Left hindlimb (tissue), 1 donor: ENCODE data around the gene PIGZ.

Source experiments
- DNase-seq: peaks from one replicate; pipeline ENCODE4 v3.0.0-alpha.2; 2018

PIGZ gene

GRCh38 chr3:196976941-196977340 lies 8.3 kb upstream of the PIGZ start:
- DNase-seq: no peak

DNA sequence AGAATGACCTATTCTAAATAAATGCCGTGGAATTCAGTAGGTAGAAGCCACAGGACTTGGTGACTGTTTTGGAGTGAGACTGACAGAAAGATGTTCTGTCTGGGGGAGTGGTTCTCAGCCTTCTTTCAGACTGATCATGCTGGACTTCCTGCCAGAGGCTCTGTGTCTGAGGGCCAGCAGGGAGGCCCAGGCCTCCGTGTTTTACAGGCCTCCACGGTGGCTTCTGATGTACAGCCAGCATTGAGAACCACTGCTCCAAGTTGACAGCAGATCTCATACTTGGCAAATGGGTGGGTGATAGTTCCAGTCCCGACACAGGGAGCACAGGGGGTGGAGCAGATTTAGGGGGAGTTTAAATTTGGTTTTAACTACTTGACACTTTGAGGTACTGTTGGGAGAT lies 6.7 kb upstream of the PIGZ start:
- DNase-seq: no peak

DNA sequence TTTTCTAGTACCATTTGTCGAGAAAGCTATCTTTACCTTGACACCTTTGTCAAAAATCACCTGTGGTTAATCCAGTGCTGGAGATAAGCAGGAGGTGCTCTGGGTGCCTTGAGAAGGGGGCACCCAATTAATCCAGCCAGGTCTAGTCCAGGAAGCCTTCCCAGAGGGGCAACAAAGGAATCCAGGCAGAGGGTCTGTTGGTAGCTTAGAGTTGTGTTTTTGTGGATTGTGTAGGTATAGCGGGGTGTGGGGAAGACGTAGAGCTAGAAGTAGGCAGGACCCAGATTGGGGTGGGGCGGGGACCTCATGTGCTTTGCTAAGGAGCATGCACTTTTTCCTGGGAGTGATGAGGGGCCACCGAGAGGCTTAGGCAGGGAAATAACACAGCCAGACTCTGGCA lies 6.0 kb upstream of the PIGZ start:
- DNase-seq: no peak

- DNase-seq: no peak
Measured at GRCh38 chr3:196971094-196971698, 2.6 kb upstream of the PIGZ start.

DNA sequence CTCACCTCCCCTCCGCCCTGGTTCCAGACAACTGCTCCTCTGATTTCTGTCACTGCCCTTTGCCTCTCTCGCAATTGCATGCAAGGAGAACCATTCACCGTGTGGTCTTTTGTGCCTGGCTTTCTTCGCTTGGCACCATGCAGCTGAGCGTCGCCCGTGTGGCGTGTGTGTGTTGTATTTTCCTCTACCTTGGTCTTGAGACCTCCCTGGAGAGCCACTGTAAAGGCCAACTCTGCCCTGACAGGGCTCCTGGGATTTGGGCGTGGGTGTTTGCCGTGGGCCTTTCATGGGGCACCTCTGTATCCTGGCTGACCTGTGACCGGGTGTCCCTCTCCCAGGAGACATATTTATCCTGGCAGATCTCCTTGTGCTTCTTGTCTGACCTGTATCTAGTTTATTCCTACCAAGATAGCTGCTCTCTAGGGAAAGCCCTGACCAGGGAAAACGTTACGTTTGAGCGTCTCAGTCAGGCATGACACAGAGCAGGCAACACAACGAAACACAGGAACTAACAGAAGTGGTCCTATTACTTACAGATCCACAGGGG lies 2.0 kb upstream of the PIGZ start:
- no peak for DNase-seq

- DNase-seq: peak; percentile 64
Measured at GRCh38 chr3:196969660-196970546, 1.3 kb upstream of the PIGZ start.

DNA sequence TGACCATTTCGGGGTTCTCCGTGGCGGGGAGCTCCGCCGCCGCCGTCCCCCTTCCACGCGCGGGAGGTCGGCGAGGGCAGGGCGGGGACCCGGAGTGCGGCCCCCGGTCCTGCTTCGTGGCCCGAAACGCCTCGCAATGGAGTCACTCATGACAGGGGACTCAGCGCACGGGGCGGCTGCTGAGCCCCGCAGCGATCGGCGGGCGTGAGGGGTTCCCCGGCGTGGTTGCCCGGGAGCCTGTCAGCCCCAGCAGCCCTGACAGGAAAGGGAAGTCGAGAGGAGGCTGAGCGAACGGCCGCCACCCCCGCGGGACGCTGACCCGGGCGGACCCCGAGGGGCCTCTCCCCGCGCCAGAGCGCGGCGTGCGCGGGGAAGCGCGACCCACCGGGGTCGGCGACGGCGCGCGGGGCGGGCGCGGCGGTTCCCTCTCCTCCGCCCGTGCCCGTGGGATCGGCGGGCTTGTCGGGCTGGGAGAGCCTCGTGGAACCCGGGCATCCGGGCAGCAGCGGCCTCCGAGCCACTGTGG lies 564 bp upstream of the PIGZ start:
- DNase-seq: no peak

DNA sequence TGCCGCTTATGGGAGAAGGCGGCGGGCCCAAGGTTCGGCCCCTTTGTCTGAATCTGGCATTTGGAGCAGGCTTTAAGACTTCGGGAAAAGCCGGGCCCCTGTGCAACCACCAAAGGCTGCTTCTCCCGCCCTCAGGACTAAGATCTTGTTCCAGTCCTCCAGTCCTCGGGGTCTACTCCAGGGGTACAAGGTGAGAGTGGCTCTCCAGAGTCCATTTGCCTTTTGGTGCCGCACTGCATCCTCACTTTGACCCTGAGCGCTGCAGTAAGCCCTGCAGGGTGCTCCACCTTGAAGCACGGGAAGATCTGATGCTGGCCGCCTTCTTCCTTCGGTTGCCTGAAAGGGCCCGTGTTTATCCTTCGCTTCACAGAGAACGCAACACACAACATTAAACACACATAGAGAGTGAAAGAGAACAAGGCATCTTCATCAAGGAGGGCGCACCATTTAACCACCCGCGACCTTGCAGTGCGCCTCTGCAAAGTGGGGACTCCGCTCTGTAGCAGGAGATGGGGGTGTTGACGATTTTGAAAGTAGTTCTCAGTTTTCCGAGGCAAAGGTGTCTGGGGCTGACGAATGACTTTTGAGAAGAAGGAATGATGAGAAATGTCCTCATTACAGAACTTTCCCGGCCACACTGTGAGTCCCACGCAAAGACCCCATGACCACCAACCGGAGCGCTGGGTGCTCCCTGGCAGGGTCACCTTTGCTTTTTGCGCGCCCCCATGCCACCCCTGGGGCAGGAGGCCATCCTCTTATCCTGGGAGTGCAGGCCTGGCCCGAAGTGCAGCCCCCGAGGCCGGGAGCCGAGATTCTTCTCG lies 1.0 kb downstream of the PIGZ start:
- no peak for DNase-seq

DNA sequence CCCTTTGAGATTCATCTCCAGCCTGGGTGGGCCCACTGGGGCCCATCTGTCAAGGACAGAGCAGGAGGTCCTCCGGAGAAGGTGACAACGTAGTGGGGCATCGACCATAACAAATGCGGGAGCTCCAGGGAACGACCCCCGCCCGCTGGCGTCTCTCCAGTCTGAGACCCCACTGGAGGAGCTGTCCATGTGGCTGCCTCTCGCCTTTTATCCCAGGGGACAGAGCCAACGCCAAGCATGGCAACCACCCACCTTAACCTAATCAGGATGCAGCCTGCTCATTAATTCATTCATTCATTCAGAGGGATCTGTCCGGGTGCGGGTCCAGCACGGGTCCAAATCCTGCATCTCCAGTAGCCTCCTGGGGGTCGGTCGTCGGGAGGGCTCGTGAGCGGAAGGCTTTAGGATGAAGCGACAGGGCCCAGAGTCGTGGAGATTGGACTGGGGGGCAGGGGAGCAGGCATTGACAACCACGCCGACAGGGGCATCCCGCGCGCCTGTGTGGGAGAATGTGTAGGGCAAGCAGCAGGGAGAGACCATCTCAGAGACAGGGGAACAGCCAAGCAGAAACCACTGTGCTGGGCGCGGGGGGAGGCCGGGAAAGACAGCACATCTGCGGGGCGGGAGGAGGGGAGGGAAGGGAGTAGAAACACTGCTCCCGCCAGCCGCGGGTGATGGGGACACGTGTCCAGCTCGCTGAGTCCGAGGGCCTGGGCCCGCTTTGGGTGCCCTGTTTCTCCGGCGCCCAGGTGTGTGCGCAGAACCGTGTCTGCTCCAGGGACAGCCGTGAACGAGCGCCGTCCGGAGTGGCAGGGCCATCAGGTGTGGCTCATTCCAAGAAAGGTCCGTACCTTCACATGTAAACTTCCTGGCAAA lies 1.9 kb downstream of the PIGZ start:
- no peak for DNase-seq

- no peak for DNase-seq
Measured at GRCh38 chr3:196965804-196966173, 2.8 kb downstream of the PIGZ start.

DNA sequence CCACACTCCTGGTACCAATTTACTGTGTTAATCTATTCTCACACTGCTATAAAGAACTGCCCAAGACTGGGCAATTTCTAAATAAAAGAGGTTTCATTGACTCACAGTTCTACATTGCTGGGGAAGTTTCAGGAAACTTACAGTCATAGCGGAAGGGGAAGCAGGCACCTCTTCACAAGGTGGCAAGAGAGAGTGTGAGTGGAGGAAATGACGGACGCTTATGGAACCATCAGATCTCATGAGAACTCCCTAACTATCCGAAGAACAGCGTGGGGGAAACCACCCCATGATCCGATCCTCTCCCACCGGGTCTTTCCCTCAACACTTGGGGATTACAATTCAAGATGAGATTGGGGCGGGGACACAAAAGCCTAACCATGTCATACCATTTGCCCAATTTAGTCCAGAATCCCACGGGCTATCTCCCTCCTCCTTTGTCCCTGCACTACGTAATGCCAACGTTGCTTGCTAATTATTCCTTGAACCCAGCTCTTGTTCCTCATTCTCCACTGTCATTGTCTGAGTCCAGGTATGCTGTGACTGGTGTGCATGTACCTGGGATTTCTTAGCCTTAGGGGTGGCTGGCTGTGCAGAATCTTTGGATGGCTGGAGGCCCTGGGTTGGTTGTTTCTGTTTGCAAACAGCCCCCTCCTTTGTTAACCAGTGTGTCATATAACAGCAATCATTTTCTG lies 3.4 kb downstream of the PIGZ start:
- no peak for DNase-seq

DNA sequence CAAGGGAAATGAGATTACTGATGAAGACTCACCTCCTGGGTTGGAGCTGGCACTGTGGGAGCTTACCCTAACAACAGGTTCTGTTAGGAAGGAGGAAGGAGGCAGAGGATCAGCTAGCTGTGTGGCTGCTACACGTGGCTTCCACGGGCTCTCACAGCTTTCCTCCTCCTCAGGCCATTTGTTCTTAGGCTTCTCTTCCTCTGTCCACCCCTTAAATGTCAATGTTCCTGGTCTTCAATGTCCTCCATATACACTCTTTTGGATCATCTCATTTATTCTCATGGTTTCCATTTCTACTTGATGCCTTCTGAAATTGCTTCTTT lies 5.0 kb downstream of the PIGZ start:
- no peak for DNase-seq

GRCh38 chr3:196962930-196963630 lies 5.6 kb downstream of the PIGZ start:
- no peak for DNase-seq

- no peak for DNase-seq
Measured at GRCh38 chr3:196962108-196962929, 6.3 kb downstream of the PIGZ start.

- no peak for DNase-seq
Measured at GRCh38 chr3:196954832-196955231, 13.8 kb downstream of the PIGZ start.

- no peak for DNase-seq
Measured at GRCh38 chr3:196951371-196951770, 17.3 kb downstream of the PIGZ start.

- DNase-seq: no peak
Measured at GRCh38 chr3:196949750-196950149, 18.9 kb downstream of the PIGZ start.

- no peak for DNase-seq
Measured at GRCh38 chr3:196949285-196949619, 19.4 kb downstream of the PIGZ start.

- DNase-seq: no peak
Measured at GRCh38 chr3:196948442-196949284, 20.0 kb downstream of the PIGZ start.
